Endodermal cell (in vitro differentiated cells): ENCODE measurements around the gene PSMD13. TPM values are rescaled to one million over a fixed set of nuclear protein-coding genes. Genes with fewer than 3 reads are reported as not detected.
A peak's percentile ranks its signal among the peaks of the same experiment; 100 is the strongest.

Experiments
- DNase-seq: peaks from one replicate; pipeline ENCODE4 v3.0.0-alpha.2; 2017
- H3K27ac ChIP-seq: 2 replicates; pipeline ENCODE4 v1.5.1; 2013; ENCODE audit warnings: mild to moderate bottlenecking, low read depth, low read length, moderate library complexity
- H3K27me3 ChIP-seq: 2 replicates; pipeline ENCODE4 v1.6.1; 2013; ENCODE audit warnings: mild to moderate bottlenecking, low read length, moderate library complexity; ENCODE audit not compliant: insufficient read depth, control insufficient read depth, poor library complexity, severe bottlenecking
- H3K36me3 ChIP-seq: 2 replicates; pipeline ENCODE4 v1.7.0; 2013; ENCODE audit warnings: mild to moderate bottlenecking, low read length, moderate library complexity; ENCODE audit not compliant: control insufficient read depth, insufficient read depth
- H3K4me1 ChIP-seq: one replicate; pipeline ENCODE4 v1.7.0; 2013; ENCODE audit warnings: low read length; ENCODE audit not compliant: control insufficient read depth, insufficient read depth
- H3K4me3 ChIP-seq: 2 replicates; pipeline ENCODE4 v1.5.1; 2013; ENCODE audit warnings: mild to moderate bottlenecking, low read length, moderate library complexity
- H3K9ac ChIP-seq: 2 replicates; pipeline ENCODE4 v1.6.1; 2013; ENCODE audit warnings: mild to moderate bottlenecking, low read length, moderate library complexity; ENCODE audit not compliant: poor library complexity, severe bottlenecking; ENCODE audit errors: extremely low read depth
- H3K9me3 ChIP-seq: 2 replicates; pipeline ENCODE4 v1.6.1; 2013; ENCODE audit warnings: mild to moderate bottlenecking, low read length, moderate library complexity; ENCODE audit not compliant: control insufficient read depth
- H3K27ac Mint-ChIP-seq: 2 replicates; pipeline ENCODE4 v1.8.0; 2020; ENCODE audit warnings: mixed read lengths
- H3K27me3 Mint-ChIP-seq: 2 replicates; pipeline ENCODE4 v1.8.0; 2021; ENCODE audit warnings: mild to moderate bottlenecking, mixed read lengths; ENCODE audit not compliant: insufficient read depth
- H3K36me3 Mint-ChIP-seq: 2 replicates; pipeline ENCODE4 v1.8.0; 2020; ENCODE audit warnings: low read depth, mixed read lengths
- H3K4me1 Mint-ChIP-seq: 2 replicates; pipeline ENCODE4 v1.8.0; 2020; ENCODE audit warnings: mixed read lengths
- H3K4me3 Mint-ChIP-seq: 2 replicates; pipeline ENCODE4 v1.8.0; 2020; ENCODE audit warnings: mild to moderate bottlenecking, moderate library complexity, mixed read lengths
- H3K9me3 Mint-ChIP-seq: 2 replicates; pipeline ENCODE4 v1.8.0; 2020; ENCODE audit warnings: mild to moderate bottlenecking, mixed read lengths
- CTCF ChIP-seq: fragments of 200-600 bp; sonication (generic); conservative IDR thresholded peaks from 2 replicates; pipeline ENCODE4 v1.5.0; 2021; ENCODE audit warnings: antibody characterized with exemption, mild to moderate bottlenecking
- whole genome bisulfite sequencing, 2 experiments: methylation state at CpG; one replicate each; pipeline versions ENCODE4 v1.1.5 to v1.1.7; 2013; ENCODE audit warnings: missing lambda C conversion rate in 2 of 2, mixed read lengths in 1 of 2; ENCODE audit not compliant: insufficient coverage in 1 of 2, insufficient read length in 1 of 2; 5-methylcytosine and 5-hydroxymethylcytosine counted together
- total RNA-seq, 2 donors: library from RNA; stranded (reverse); fragmentation: NEBNext Ultra II Directional in 1 of 2; extraction: Animal tissue kit (Norgen Biotek cat#: 25700) in 1 of 2; gene quantifications; 2 replicates in 1 of 2; 3 replicates in 1 of 2; pipeline ENCODE4 v1.2.1, GENCODE V29; 2021

PSMD13 gene
- total RNA-seq, 2 donors from 2014 or later = 120 to 134 TPM

- H3K36me3 ChIP-seq = no peaks in the 10 kb centered on the region
- peak within 1 kb of the TSS; percentile 61 for H3K27ac Mint-ChIP-seq
- no peak within 1 kb of the TSS for H3K9ac ChIP-seq
- TF ChIP-seq CTCF = no peak
- no peak for DNase-seq
- H3K9me3 Mint-ChIP-seq = no peaks in the 10 kb centered on the region
- no peak within 1 kb of the TSS for H3K4me3 ChIP-seq
- no peak within 1 kb of the TSS for H3K4me3 Mint-ChIP-seq
- H3K27me3 Mint-ChIP-seq = no peaks in the 10 kb centered on the region
- no peaks in the 10 kb centered on the region for H3K27me3 ChIP-seq
- peaks cover 18% of the 10 kb centered on the region for H3K4me1 Mint-ChIP-seq
- WGBS, 2 experiments = 90 to 97% methylated on average over 18 to 36 of the region's 40 CpGs
- H3K36me3 Mint-ChIP-seq = no peaks in the 10 kb centered on the region
- no peaks in the 10 kb centered on the region for H3K9me3 ChIP-seq
- peaks cover 5% of the 10 kb centered on the region for H3K4me1 ChIP-seq
- no peak within 1 kb of the TSS for H3K27ac ChIP-seq
Measured at GRCh38 chr11:299081-299891, 62.5 kb downstream of the PSMD13 start, which contains the start of gene IFITM5. IFITM5 (minus strand) TSS chr11:299526; CDS start chr11:299490, 36 bp downstream.

GRCh38 chr11:299951-300735 is 63.4 kb downstream of the PSMD13 start:
- H3K27me3 Mint-ChIP-seq = no peaks in the 10 kb centered on the region
- no peaks in the 10 kb centered on the region for H3K36me3 Mint-ChIP-seq
- H3K9ac ChIP-seq = no peak overlapping the region
- no peaks in the 10 kb centered on the region for H3K36me3 ChIP-seq
- no peak overlapping the region for H3K4me3 ChIP-seq
- TF ChIP-seq CTCF = peak; percentile 43
- no peaks in the 10 kb centered on the region for H3K9me3 Mint-ChIP-seq
- H3K9me3 ChIP-seq = no peaks in the 10 kb centered on the region
- 78 to 83% methylated on average over 7 to 20 of the region's 20 CpGs for WGBS, 2 experiments
- H3K27ac Mint-ChIP-seq = peak overlapping the region; percentile 61
- H3K27ac ChIP-seq = no peak overlapping the region
- H3K4me1 ChIP-seq = peaks cover 5% of the 10 kb centered on the region
- DNase-seq = peak; percentile 75
- no peak overlapping the region for H3K4me3 Mint-ChIP-seq
- H3K4me1 Mint-ChIP-seq = peaks cover 20% of the 10 kb centered on the region
- no peaks in the 10 kb centered on the region for H3K27me3 ChIP-seq

Other genes starting within 250 kb of the PSMD13 start
- gene SCGB1C1, start 43.9 kb upstream of the PSMD13 start, total RNA-seq = not detected
- 10 to 100 TPM; 47.4 to 63.7 TPM for gene BET1L, start 29.6 kb upstream of the PSMD13 start, total RNA-seq
- 10 to 100 TPM; 77.1 to 92.6 TPM for gene RIC8A, start 29.3 kb upstream of the PSMD13 start, total RNA-seq
- gene SIRT3, start 634 bp upstream of the PSMD13 start, total RNA-seq = 10 to 100 TPM; 18.1 to 28.6 TPM
- gene NLRP6, start 41.4 kb downstream of the PSMD13 start, total RNA-seq = not detected
- gene PGGHG, start 52.1 kb downstream of the PSMD13 start, total RNA-seq = 100 to 1,000 TPM; 129 to 186 TPM
- not detected for gene IFITM5, start 62.5 kb downstream of the PSMD13 start, total RNA-seq
- gene IFITM2, start 70.8 kb downstream of the PSMD13 start, total RNA-seq = 100 to 1,000 TPM; 262 to 367 TPM
- 100 to 1,000 TPM; 211 to 558 TPM for gene IFITM1, start 77.1 kb downstream of the PSMD13 start, total RNA-seq
- gene IFITM3, start 83.9 kb downstream of the PSMD13 start, total RNA-seq = 100 to 1,000 TPM; 257 to 389 TPM
- gene B4GALNT4, start 132.5 kb downstream of the PSMD13 start, total RNA-seq = 100 to 1,000 TPM; 109 to 118 TPM
- 10 to 100 TPM; 35.4 to 44.8 TPM for gene PKP3, start 157.2 kb downstream of the PSMD13 start, total RNA-seq
- 10 to 100 TPM; 63.3 to 67.4 TPM for gene SIGIRR, start 178.0 kb downstream of the PSMD13 start, total RNA-seq
- 10 to 100 TPM; 16.8 to 17.8 TPM for gene ANO9, start 205.0 kb downstream of the PSMD13 start, total RNA-seq
- gene PTDSS2, start 213.3 kb downstream of the PSMD13 start, total RNA-seq = 10 to 100 TPM; 55.2 to 56.1 TPM